H1 (cell line): ENCODE results near the gene WNK4. TPM values are rescaled to one million over a fixed set of nuclear protein-coding genes. Genes with fewer than 3 reads are reported as not detected.
A peak's percentile ranks its signal among the peaks of the same experiment; 100 is the strongest.

Experiments used
- CTCF ChIA-PET: fragments of 300-600 bp; sonication (Branson Sonifier 250); formaldehyde crosslinking; loops from one replicate; lab custom pipeline; 2021; ENCODE audit not compliant: partially characterized antibody; lab: Charles Lee
- POLR2A ChIA-PET: fragments of 300-600 bp; sonication (Branson Sonifier 250); formaldehyde crosslinking; loops from one replicate; lab custom pipeline; 2021; ENCODE audit warnings: inconsistent platforms; ENCODE audit not compliant: partially characterized antibody; lab: Charles Lee
- DNase-seq, 2 experiments: peaks; one replicate each; pipeline versions ENCODE4 v3.0.0 to v3.0.0-alpha.2; 2010 to 2022; ENCODE audit warnings: low spot score in 2 of 2, low read depth in 1 of 2, mixed read lengths in 1 of 2
- FAIRE-seq: peaks from 2 replicates; lab custom pipeline; 2011; peaks lifted over from hg19 to GRCh38; lab: Jason Lieb, UNC
- H2AFZ ChIP-seq: 2 replicates; pipeline ENCODE4 v1.8.1; 2012; ENCODE audit warnings: low read length, inconsistent platforms
- H2AK5ac ChIP-seq: 2 replicates; pipeline ENCODE4 v1.6.1; 2013; ENCODE audit warnings: low read depth, low read length
- H2BK120ac ChIP-seq: replicated peaks from 2 replicates; pipeline ENCODE3; 2013; ENCODE audit warnings: low read depth, low read length, inconsistent platforms
- H2BK12ac ChIP-seq: 2 replicates; pipeline ENCODE4 v1.6.1; 2013; ENCODE audit warnings: low read depth, low read length
- H2BK15ac ChIP-seq: 2 replicates; pipeline ENCODE4 v1.6.1; 2013; ENCODE audit warnings: low read length
- H2BK20ac ChIP-seq: 2 replicates; pipeline ENCODE4 v1.6.1; 2013; ENCODE audit warnings: low read length
- H2BK5ac ChIP-seq: 2 replicates; pipeline ENCODE4 v1.6.1; 2013; ENCODE audit warnings: low read depth, low read length
- H3K14ac ChIP-seq: 2 replicates; pipeline ENCODE4 v1.6.1; 2013; ENCODE audit warnings: inconsistent platforms; ENCODE audit not compliant: insufficient read length
- H3K18ac ChIP-seq: 2 replicates; pipeline ENCODE4 v1.6.1; 2013; ENCODE audit warnings: low read length; ENCODE audit errors: extremely low read depth
- H3K23ac ChIP-seq: 2 replicates; pipeline ENCODE4 v1.6.1; 2013; ENCODE audit warnings: inconsistent platforms; ENCODE audit not compliant: insufficient read length
- H3K23me2 ChIP-seq: 2 replicates; pipeline ENCODE4 v1.6.1; 2013; ENCODE audit warnings: low read depth, low read length
- H3K27ac ChIP-seq: 2 replicates; pipeline ENCODE4 v1.6.1; 2011; ENCODE audit warnings: low read depth, low read length, inconsistent platforms
- H3K27me3 ChIP-seq, 4 experiments: replicated peaks in 1 of 4; 1 replicate in 1 of 4; 2 replicates in 3 of 4; pipeline versions ENCODE4 v1.6.1 to v1.8.1; 2011 to 2013; ENCODE audit warnings: low read length in 3 of 4, mild to moderate bottlenecking in 3 of 4, inconsistent platforms in 2 of 4, mixed read lengths in 2 of 4, moderate library complexity in 1 of 4; ENCODE audit not compliant: control insufficient read depth in 3 of 4, insufficient read depth in 3 of 4; ENCODE audit errors: extremely low read depth in 1 of 4
- H3K36me3 ChIP-seq, 4 experiments: 2 replicates each; pipeline versions ENCODE4 v1.6.1 to v1.8.1; 2011 to 2013; ENCODE audit warnings: mild to moderate bottlenecking in 4 of 4, low read length in 3 of 4, moderate library complexity in 2 of 4, control low read depth in 1 of 4, inconsistent platforms in 1 of 4; ENCODE audit not compliant: insufficient read depth in 4 of 4, control insufficient read depth in 2 of 4
- H3K4ac ChIP-seq: replicated peaks from 2 replicates; pipeline ENCODE3; 2013; ENCODE audit warnings: low read length, low read depth, mixed read lengths, inconsistent platforms; ENCODE audit not compliant: insufficient read length
- H3K4me1 ChIP-seq, 4 experiments: replicated peaks in 1 of 4; 1 replicate in 1 of 4; 2 replicates in 3 of 4; pipeline versions ENCODE4 v1.6.1 to v1.8.1; 2011 to 2013; ENCODE audit warnings: low read length in 3 of 4, inconsistent platforms in 2 of 4, mixed read lengths in 1 of 4; ENCODE audit not compliant: insufficient read depth in 4 of 4, control insufficient read depth in 3 of 4
- H3K4me2 ChIP-seq, 2 experiments: 2 replicates each; pipeline versions ENCODE4 v1.6.1 to v1.8.1; 2011 to 2013; ENCODE audit warnings: low read depth in 2 of 2, low read length in 2 of 2, control low read depth in 1 of 2, inconsistent platforms in 1 of 2, mild to moderate bottlenecking in 1 of 2; ENCODE audit not compliant: insufficient read depth in 1 of 2
- H3K4me3 ChIP-seq, 4 experiments: fragments of 200-600, 300-600 bp in 1 of 4; sonication (generic), shearing (Covaris generic), sonication (Bioruptor Twin) in 1 of 4; 2 replicates each; pipeline versions ENCODE4 v1.5.1 to v1.8.1; 2011 to 2016; ENCODE audit warnings: low read length in 4 of 4, low read depth in 3 of 4, control low read depth in 2 of 4, inconsistent platforms in 2 of 4, mild to moderate bottlenecking in 2 of 4, mixed read lengths in 1 of 4, moderate library complexity in 1 of 4; ENCODE audit not compliant: insufficient read depth in 2 of 4; ENCODE audit errors: extremely low read depth in 1 of 4
- H3K56ac ChIP-seq: replicated peaks from 2 replicates; pipeline ENCODE3; 2013; ENCODE audit warnings: low read depth, mild to moderate bottlenecking, mixed read lengths, low read length, inconsistent platforms; ENCODE audit not compliant: insufficient read length
- H3K79me1 ChIP-seq: 2 replicates; pipeline ENCODE4 v1.6.1; 2013; ENCODE audit warnings: low read depth, low read length, control low read depth
- H3K79me2 ChIP-seq, 2 experiments: 2 replicates each; pipeline versions ENCODE4 v1.6.1 to v1.8.1; 2012 to 2013; ENCODE audit warnings: low read length in 2 of 2, mild to moderate bottlenecking in 2 of 2, inconsistent platforms in 1 of 2; ENCODE audit not compliant: insufficient read depth in 2 of 2, control insufficient read depth in 1 of 2
- H3K9ac ChIP-seq, 4 experiments: replicated peaks in 1 of 4; 1 replicate in 1 of 4; 2 replicates in 3 of 4; pipeline versions ENCODE4 v1.6.1 to v1.8.1; 2011 to 2013; ENCODE audit warnings: low read depth in 3 of 4, low read length in 3 of 4, control low read depth in 2 of 4, mild to moderate bottlenecking in 2 of 4, moderate library complexity in 2 of 4, inconsistent platforms in 1 of 4; ENCODE audit errors: extremely low read depth in 1 of 4
- H3K9me3 ChIP-seq, 2 experiments: 2 replicates each; pipeline versions ENCODE4 v1.6.1 to v1.8.1; 2012 to 2013; ENCODE audit warnings: mild to moderate bottlenecking in 2 of 2, moderate library complexity in 2 of 2, control low read depth in 1 of 2, inconsistent platforms in 1 of 2, low read depth in 1 of 2, low read length in 1 of 2, mixed read lengths in 1 of 2; ENCODE audit not compliant: insufficient read depth in 2 of 2
- H4K20me1 ChIP-seq, 2 experiments: replicated peaks in 1 of 2; 2 replicates each; pipeline versions ENCODE3 to v1.8.1; 2011 to 2013; ENCODE audit warnings: inconsistent platforms in 2 of 2, low read length in 2 of 2, mild to moderate bottlenecking in 1 of 2; ENCODE audit not compliant: insufficient read depth in 2 of 2, control insufficient read depth in 1 of 2
- H4K5ac ChIP-seq: 2 replicates; pipeline ENCODE4 v1.6.1; 2013; ENCODE audit warnings: low read length, low read depth, mixed read lengths, inconsistent platforms; ENCODE audit not compliant: insufficient read length
- H4K8ac ChIP-seq: 2 replicates; pipeline ENCODE4 v1.8.0; 2013; ENCODE audit warnings: mild to moderate bottlenecking, moderate library complexity, low read length, inconsistent platforms; ENCODE audit not compliant: insufficient read depth; ENCODE audit errors: extremely low read depth
- H4K91ac ChIP-seq: replicated peaks from 2 replicates; pipeline ENCODE3; 2013; ENCODE audit warnings: low read length, mixed read lengths, inconsistent platforms; ENCODE audit not compliant: insufficient read length
- CHD2 ChIP-seq: IDR thresholded peaks from 2 replicates; pipeline ENCODE4 v1.6.1; 2012; ENCODE audit warnings: low read length, improper control_type of control experiment
- HDAC2 ChIP-seq, 2 experiments: fragments of 300-600 bp in 1 of 2; sonication (generic) in 1 of 2; IDR thresholded peaks; 2 replicates each; pipeline ENCODE4 v1.6.1; 2011 to 2012; ENCODE audit warnings: low read depth in 2 of 2, low read length in 2 of 2, mild to moderate bottlenecking in 2 of 2, moderate library complexity in 2 of 2, borderline replicate concordance in 1 of 2, inconsistent platforms in 1 of 2
- JUND ChIP-seq: IDR thresholded peaks from 2 replicates; pipeline ENCODE4 v1.6.1; 2011; ENCODE audit warnings: mild to moderate bottlenecking, improper control_type of control experiment, low read length
- MAFK ChIP-seq: IDR thresholded peaks from 2 replicates; pipeline ENCODE4 v1.6.1; 2012; ENCODE audit warnings: low read depth, mild to moderate bottlenecking, improper control_type of control experiment, low read length
- MAX ChIP-seq: IDR thresholded peaks from 2 replicates; pipeline ENCODE4 v1.6.1; 2012; ENCODE audit warnings: inconsistent platforms
- NANOG ChIP-seq: IDR thresholded peaks from 2 replicates; pipeline ENCODE4 v1.6.1; 2011; ENCODE audit warnings: low read length, low read depth, mild to moderate bottlenecking, inconsistent platforms; ENCODE audit not compliant: insufficient read depth, poor library complexity, severe bottlenecking
- RAD21 ChIP-seq, 2 experiments: IDR thresholded peaks in 1 of 2; conservative IDR thresholded peaks in 1 of 2; 2 replicates each; pipeline ENCODE4 v1.6.1; 2011; ENCODE audit warnings: low read depth in 2 of 2, low read length in 2 of 2, improper control_type of control experiment in 1 of 2, inconsistent platforms in 1 of 2, mild to moderate bottlenecking in 1 of 2, moderate library complexity in 1 of 2
- SIRT6 ChIP-seq: IDR thresholded peaks from one replicate; pipeline ENCODE4 v1.7.1; 2012; ENCODE audit warnings: low read length, inconsistent platforms
- SP4 ChIP-seq: IDR thresholded peaks from 2 replicates; pipeline ENCODE4 v1.6.1; 2012; ENCODE audit warnings: low read length, inconsistent platforms
- WGBS, 2 experiments: shearing (Covaris generic) in 1 of 2; methylation state at CpG; one replicate each; pipeline versions ENCODE4 v1.1.6 to v1.1.7; 2013 to 2015; ENCODE audit warnings: low lambda C conversion rate in 2 of 2, mixed read lengths in 2 of 2, inconsistent platforms in 1 of 2, low coverage in 1 of 2, missing lambda C conversion rate in 1 of 2; ENCODE audit not compliant: insufficient replicate concordance in 2 of 2, insufficient coverage in 1 of 2, insufficient read length in 1 of 2; ENCODE audit errors: extremely low coverage in 1 of 2, missing lambda C conversion rate in 1 of 2; 5-methylcytosine and 5-hydroxymethylcytosine counted together
- polyA plus RNA-seq, 7 experiments: library from polyadenylated mRNA; depleted of rRNA in 3 of 7; stranded (reverse) in 5 of 7; unstranded in 2 of 7; fragments of >200 nt in 5 of 7; fragments of 200-250 nt in 2 of 7; gene quantifications; 1 replicate in 5 of 7; 2 replicates in 1 of 7; 4 replicates in 1 of 7; pipeline versions ENCODE4 v1.2.1 to v1.2.3, GENCODE V29; 2011 to 2013; ENCODE audit warnings: missing spikeins in 2 of 7, mixed read lengths in 2 of 7
- total RNA-seq: library from RNA; stranded (reverse); fragmentation: NEBNext Ultra II Directional; extraction: Animal tissue kit (Norgen Biotek cat#: 25700); gene quantifications from 2 replicates; pipeline ENCODE4 v1.2.1, GENCODE V29; 2021
- TF ChIP-seq, protein P1 (sequence below): IDR thresholded peaks from 2 replicates; pipeline ENCODE4 v1.6.1; 2012; ENCODE audit warnings: inconsistent platforms

WNK4 gene
- total and polyA plus RNA-seq, 2 of the 8 experiments (the other 6 are each of a cell fraction or from before 2014, with no cell fraction given), result 0.21 to 1.7 TPM

GRCh38 chr17:42782166-42783061, 2.0 kb downstream of the WNK4 start:
- POLR2A ChIA-PET, result interaction anchor here (0.5 to 3.8 kb wide), 7 partner anchors 9 to 238 kb away, joined by 3 to 17 read pairs (median 5); partner anchors contain the start of genes CNTD1, COA3 and VPS25
- Histone ChIP-seq H4K91ac (no peak overlapping the region), H2BK120ac (no peak overlapping the region), H3K4me3 (no peak overlapping the region), H3K9me3 (no peaks in the 10 kb centered on the region), H3K23me2 (peaks cover 11% of the 10 kb centered on the region), H2BK15ac (0 out of 2 replicates have a peak overlapping the region, but pooled peaks have one; percentile 61), H4K20me1 (no peaks in the 10 kb centered on the region), H2AK5ac (no peak overlapping the region), H3K79me1 (no peaks in the 10 kb centered on the region), H3K4ac (no peak overlapping the region), H3K79me2 (no peaks in the 10 kb centered on the region), H2BK5ac (no peak overlapping the region), H3K27me3 (peaks cover 6 to 23% (median 19%) of the 10 kb centered on the region in 4 experiments), H4K5ac (no peak overlapping the region), H2AFZ (no peak overlapping the region), H4K8ac (peak overlapping the region; percentile 57; the same call in 1 of the 2 replicates), H2BK12ac (peak overlapping the region; percentile 50; the same call in 1 of the 2 replicates), H3K23ac (no peak overlapping the region), H2BK20ac (no peak overlapping the region), H3K36me3 (peaks cover 5 to 13% (median 9%) of the 10 kb centered on the region in 4 experiments; a peak in 6 of 8 replicates), H3K18ac (no peak overlapping the region), H3K4me1 (peaks cover 0 to 14% (median 8%) of the 10 kb centered on the region in 4 experiments; a peak in 6 of 7 replicates), H3K27ac (no peak overlapping the region), H3K56ac (no peak overlapping the region), H3K14ac (no peak overlapping the region), H3K9ac (no peak overlapping the region), H3K4me2 (no peak overlapping the region; a peak in 1 of 4 replicates)
- no peak for FAIRE-seq
- no peak for DNase-seq
- CTCF ChIA-PET, result interaction anchor here (1.0 to 1.5 kb wide), 4 partner anchors 19 to 110 kb away, joined by 3 to 5 read pairs (median 3); no protein-coding TSS in a partner anchor
- 81% methylated on average over 22 of the region's 29 CpGs; no CpG with 5 or more reads in 1 of the 2 experiments for WGBS, 2 experiments
- TF ChIP-seq JUND (no peak), CHD2 (no peak), NANOG (no peak), SIRT6 (no peak), MAFK (no peak), MAX (no peak), SP4 (no peak), HDAC2 (IDR thresholded peaks at IDR 0.05; ENCODE audit: borderline replicate concordance in 1 of 2, low read depth in 2 of 2, low read length in 2 of 2) (no peak), RAD21 (IDR thresholded peaks at IDR 0.05 in 1 of 2, conservative IDR thresholded peaks at IDR 0.05 in 1 of 2; ENCODE audit: low read depth in 2 of 2, low read length in 2 of 2) (no peak)
- TF ChIP-seq, protein P1, sequence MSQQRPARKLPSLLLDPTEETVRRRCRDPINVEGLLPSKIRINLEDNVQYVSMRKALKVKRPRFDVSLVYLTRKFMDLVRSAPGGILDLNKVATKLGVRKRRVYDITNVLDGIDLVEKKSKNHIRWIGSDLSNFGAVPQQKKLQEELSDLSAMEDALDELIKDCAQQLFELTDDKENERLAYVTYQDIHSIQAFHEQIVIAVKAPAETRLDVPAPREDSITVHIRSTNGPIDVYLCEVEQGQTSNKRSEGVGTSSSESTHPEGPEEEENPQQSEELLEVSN, result no peak
